CD4-positive, CD25-positive, alpha-beta regulatory T cell (primary cell): ENCODE measurements around the gene KCNG3. TPM values are rescaled to one million over a fixed set of nuclear protein-coding genes. Genes with fewer than 3 reads are reported as not detected.
"Not testable (repeated sequence)": the region's sequence is repeated elsewhere in the genome, so short reads cannot be mapped to it uniquely, and the experiment has no call there.

ENCODE experiments used
- ATAC-seq, 2 donors: fragments of 150-1000 bp; cut with Tn5 transposase; one replicate each; pipeline ENCODE4 v1.10.0; 2021; ENCODE audit warnings: low read depth in 2 of 2, moderate number of reproducible peaks in 2 of 2, moderate library complexity in 1 of 2
- DNase-seq, 3 donors: peaks; one replicate each; pipeline versions ENCODE4 v3.0.0 to v3.0.0-alpha.2; 2012 to 2022; ENCODE audit warnings: mixed read lengths in 1 of 3
- H3K27ac ChIP-seq: one replicate; pipeline ENCODE4 v1.7.0; 2013; ENCODE audit warnings: mild to moderate bottlenecking, low read length; ENCODE audit not compliant: insufficient read depth, poor library complexity, severe bottlenecking
- H3K27me3 ChIP-seq: one replicate; pipeline ENCODE4 v1.7.0; 2013; ENCODE audit warnings: low read length; ENCODE audit not compliant: control insufficient read depth, insufficient read depth
- H3K36me3 ChIP-seq: one replicate; pipeline ENCODE4 v1.7.0; 2013; ENCODE audit warnings: mild to moderate bottlenecking, low read length, moderate library complexity; ENCODE audit not compliant: control insufficient read depth, insufficient read depth
- H3K4me1 ChIP-seq: 2 replicates; pipeline ENCODE4 v1.7.0; 2013; ENCODE audit warnings: mild to moderate bottlenecking, low read length; ENCODE audit not compliant: insufficient read depth, control insufficient read depth, poor library complexity, severe bottlenecking
- H3K4me3 ChIP-seq: one replicate; pipeline ENCODE4 v1.7.0; 2013; ENCODE audit warnings: low read depth, mild to moderate bottlenecking, low read length, moderate library complexity
- H3K9me3 ChIP-seq, 2 experiments: 1 replicate in 1 of 2; 2 replicates in 1 of 2; pipeline ENCODE4 v1.7.0; 2013; ENCODE audit warnings: low read length in 2 of 2, mild to moderate bottlenecking in 1 of 2, moderate library complexity in 1 of 2; ENCODE audit not compliant: control insufficient read depth in 2 of 2
- H3K27ac Mint-ChIP-seq, 3 donors: one replicate each; pipeline ENCODE4 v1.8.0; 2020 to 2022; ENCODE audit warnings: mild to moderate bottlenecking in 3 of 3, mixed read lengths in 3 of 3, moderate library complexity in 2 of 3
- H3K27me3 Mint-ChIP-seq: one replicate; pipeline ENCODE4 v1.8.0; 2022; ENCODE audit warnings: mild to moderate bottlenecking, mixed read lengths
- H3K36me3 Mint-ChIP-seq: one replicate; pipeline ENCODE4 v1.8.0; 2020; ENCODE audit warnings: mixed read lengths
- H3K4me1 Mint-ChIP-seq, 4 donors: one replicate each; pipeline ENCODE4 v1.8.0; 2020 to 2022; ENCODE audit warnings: mixed read lengths in 4 of 4, mild to moderate bottlenecking in 1 of 4
- H3K4me3 Mint-ChIP-seq, 4 donors: one replicate each; pipeline ENCODE4 v1.8.0; 2020 to 2022; ENCODE audit warnings: mild to moderate bottlenecking in 4 of 4, mixed read lengths in 4 of 4, moderate library complexity in 3 of 4
- H3K9me3 Mint-ChIP-seq, 7 donors: one replicate each; pipeline ENCODE4 v1.8.0; 2020 to 2022; ENCODE audit warnings: mixed read lengths in 7 of 7, mild to moderate bottlenecking in 3 of 7, moderate library complexity in 2 of 7
- polyA plus RNA-seq, 4 donors: library from polyadenylated mRNA; unstranded; fragments of 300-500 nt; fragmentation: Illumina TruSeq; gene quantifications; one replicate each; pipeline ENCODE4 v1.2.3, GENCODE V29; 2021
- total RNA-seq: library from RNA; stranded (reverse); gene quantifications from one replicate; pipeline ENCODE4 v1.2.3, GENCODE V29; 2022

KCNG3 gene
- total and polyA plus RNA-seq, 5 donors from 2014 or later: not detected

DNA sequence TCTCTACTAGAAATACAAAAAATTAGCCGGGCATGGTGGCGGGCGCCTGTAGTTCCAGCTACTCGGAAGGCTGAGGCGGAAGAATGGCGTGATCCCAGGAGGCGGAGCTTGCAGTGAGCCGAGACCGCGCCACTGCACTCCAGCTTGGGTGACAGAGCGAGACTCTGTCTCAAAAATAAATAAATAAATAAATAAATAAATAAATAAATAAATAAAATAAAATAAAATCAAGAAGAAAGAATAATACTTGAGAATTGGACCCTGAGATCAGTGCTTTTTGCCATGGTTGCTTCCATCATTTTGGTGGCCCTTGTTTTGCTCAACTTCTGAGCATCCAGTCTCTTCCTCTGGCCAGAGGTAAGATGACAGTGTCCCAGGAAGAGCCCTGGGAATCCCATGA is 95.7 kb downstream of the KCNG3 start:
- H3K4me1 ChIP-seq, H3K36me3 ChIP-seq, ATAC-seq, H3K4me3 ChIP-seq, DNase-seq, H3K9me3 Mint-ChIP-seq, H3K27me3 ChIP-seq, H3K4me1 Mint-ChIP-seq, H3K36me3 Mint-ChIP-seq, H3K27ac Mint-ChIP-seq, H3K9me3 ChIP-seq, H3K4me3 Mint-ChIP-seq, H3K27ac ChIP-seq: not testable (repeated sequence)
- peaks cover 31% of the 10 kb centered on the region for H3K27me3 Mint-ChIP-seq

DNA sequence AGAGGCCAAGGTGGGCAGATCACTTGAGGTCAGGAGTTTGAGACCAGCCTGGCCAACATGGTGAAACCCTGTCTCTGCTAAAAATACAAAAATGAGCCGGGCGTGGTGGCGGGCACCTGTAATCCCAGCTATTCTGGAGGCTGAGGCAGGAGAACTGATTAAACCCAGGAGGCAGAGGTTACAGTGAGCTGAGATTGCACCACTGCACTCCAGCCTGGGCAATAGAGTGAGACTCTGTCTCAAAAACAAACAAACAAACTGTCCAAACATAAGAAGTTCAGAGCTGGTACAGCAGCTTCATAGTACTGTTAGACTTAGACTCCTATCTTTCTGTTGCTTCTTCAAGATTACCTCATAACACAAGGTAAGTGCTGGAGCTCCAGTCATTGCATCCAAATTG is 100.5 kb downstream of the KCNG3 start:
- H3K36me3 ChIP-seq, H3K4me1 ChIP-seq, DNase-seq, H3K27me3 ChIP-seq, H3K4me3 Mint-ChIP-seq, H3K9me3 ChIP-seq, H3K27ac Mint-ChIP-seq, ATAC-seq, H3K4me1 Mint-ChIP-seq, H3K4me3 ChIP-seq, H3K9me3 Mint-ChIP-seq, H3K36me3 Mint-ChIP-seq, H3K27ac ChIP-seq: not testable (repeated sequence)
- H3K27me3 Mint-ChIP-seq: peaks cover 28% of the 10 kb centered on the region

GRCh38 chr2:42392191-42392590 is 101.6 kb downstream of the KCNG3 start:
- H3K27me3 Mint-ChIP-seq: peaks cover 28% of the 10 kb centered on the region
- no peaks in the 10 kb centered on the region for H3K36me3 Mint-ChIP-seq
- DNase-seq: no peak

More at GRCh38 chr2:42392191-42392590, 101.6 kb downstream of the KCNG3 start:
- Histone ChIP-seq H3K9me3 (no peaks in the 10 kb centered on the region), H3K4me3 (no peak overlapping the region), H3K27me3 (no peaks in the 10 kb centered on the region), H3K27ac (no peak overlapping the region), H3K4me1 (no peaks in the 10 kb centered on the region), H3K36me3 (no peaks in the 10 kb centered on the region)
- no peak for ATAC-seq
- no peaks in the 10 kb centered on the region for H3K4me1 Mint-ChIP-seq
- H3K27ac Mint-ChIP-seq: no peak overlapping the region
- peaks cover 0 to 2% (median 0%) of the 10 kb centered on the region in 7 donors for H3K9me3 Mint-ChIP-seq
- H3K4me3 Mint-ChIP-seq: no peak overlapping the region

Other genes starting within 250 kb of the KCNG3 start
- gene COX7A2L, start 132.8 kb downstream of the KCNG3 start, total RNA-seq: 57.2 TPM
- gene COX7A2L, start 132.8 kb downstream of the KCNG3 start, polyA plus RNA-seq: 100 to 1,000 TPM; 186 to 214 (median 193) TPM
- gene MTA3, start 74.7 kb upstream of the KCNG3 start, total RNA-seq: 20.4 TPM
- gene MTA3, start 74.7 kb upstream of the KCNG3 start, polyA plus RNA-seq: 10 to 100 TPM in 1 of 4 donors, 1 to 10 TPM in 3; 7.7 to 10.8 (median 8.7) TPM